A549 treated with CORT108297 at 1 μM for 4 hours (cell line): ENCODE results near the gene GPX6. TPM values are rescaled to one million over a fixed set of nuclear protein-coding genes. Genes with fewer than 3 reads are reported as not detected.

Experiments
- total RNA-seq: library from RNA; stranded (reverse); fragments of 200-300 nt; extraction: Qiagen RNA extraction; gene quantifications from 5 replicates; pipeline ENCODE4 v1.2.3, GENCODE V29; 2022

The GPX6 gene, protein sequence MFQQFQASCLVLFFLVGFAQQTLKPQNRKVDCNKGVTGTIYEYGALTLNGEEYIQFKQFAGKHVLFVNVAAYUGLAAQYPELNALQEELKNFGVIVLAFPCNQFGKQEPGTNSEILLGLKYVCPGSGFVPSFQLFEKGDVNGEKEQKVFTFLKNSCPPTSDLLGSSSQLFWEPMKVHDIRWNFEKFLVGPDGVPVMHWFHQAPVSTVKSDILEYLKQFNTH
- not detected in 5 replicates for total RNA-seq

DNA sequence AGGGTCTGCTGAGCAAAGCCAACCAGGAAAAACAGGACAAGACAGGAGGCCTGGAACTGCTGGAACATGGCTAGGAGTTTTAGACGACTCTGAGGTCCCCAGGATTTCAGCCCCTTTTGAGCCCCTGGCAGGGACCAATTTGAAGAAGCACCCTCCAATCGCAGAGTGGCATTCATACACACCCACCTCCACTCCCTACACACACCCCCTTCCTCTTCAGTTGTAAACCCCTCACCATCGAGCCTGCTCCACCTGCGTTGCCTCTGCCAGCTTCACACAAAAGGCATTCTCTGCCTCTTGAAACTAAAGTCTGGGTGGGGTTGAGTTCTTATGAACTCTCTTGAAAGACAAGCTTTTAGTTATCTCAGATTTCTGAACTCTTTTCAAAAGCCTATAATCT is at the start of gene GPX6:
Gene GPX6, minus strand, starts transcription at position 118 of the 400 bp plus-strand sequence. Its CDS starts 50 bp downstream, at position 68.

DNA sequence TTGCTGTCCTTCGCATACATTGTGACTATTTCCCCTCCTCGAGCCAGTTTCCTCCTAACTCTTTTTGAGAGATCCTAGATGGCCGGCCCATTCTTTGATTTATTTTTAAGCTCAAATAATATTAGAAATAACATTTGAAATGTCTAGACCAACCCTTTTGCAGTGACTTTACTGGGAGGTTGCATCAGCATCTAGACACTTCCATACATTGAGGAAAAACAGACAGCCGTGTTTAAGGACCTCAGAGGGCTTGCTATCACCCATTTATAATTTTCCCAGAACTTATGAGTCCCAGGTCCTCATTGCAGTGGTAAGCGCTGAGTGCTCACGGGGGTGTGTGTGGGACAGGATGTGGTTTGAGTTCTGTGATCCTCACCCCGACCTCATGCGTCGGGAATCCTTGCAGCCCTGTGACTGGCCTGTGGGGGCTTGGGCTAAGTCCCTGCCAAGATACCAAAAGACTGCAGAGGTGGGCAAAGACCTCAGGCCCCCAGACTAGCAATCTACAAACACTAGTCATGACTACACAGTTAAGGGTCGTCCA is 10.0 kb upstream of the GPX6 start, which contains the start of gene GPX5:
Gene GPX5, plus strand, starts transcription at position 386 of the 544 bp plus-strand sequence. Its CDS starts 133 bp downstream, at position 519.

Other genes with a start within 250 kb of the GPX6 start
- gene ZSCAN26, start 248.7 kb downstream of the GPX6 start, total RNA-seq = 3.6 to 6.9 TPM (median 5.3 TPM) in 5 replicates
- gene PGBD1, start 234.2 kb downstream of the GPX6 start, total RNA-seq = 4.6 to 6.0 TPM (median 4.8 TPM) in 5 replicates
- 1.7 to 2.8 TPM (median 2.1 TPM) in 5 replicates for gene ZSCAN31, start 179.6 kb downstream of the GPX6 start, total RNA-seq
- 1.5 to 2.6 TPM (median 2.2 TPM) in 5 replicates for gene ZKSCAN3, start 165.8 kb downstream of the GPX6 start, total RNA-seq
- 1.3 to 1.7 TPM (median 1.6 TPM) in 5 replicates for gene ZSCAN12, start 116.0 kb downstream of the GPX6 start, total RNA-seq
- gene ZSCAN23, start 72.3 kb downstream of the GPX6 start, total RNA-seq = not detected in 5 replicates
- gene GPX5, start 10.1 kb upstream of the GPX6 start, total RNA-seq = not detected in 5 replicates